Right lobe of liver (tissue), 6 donors: ENCODE measurements around the gene EIPR1. TPM values are rescaled to one million over a fixed set of nuclear protein-coding genes. Genes with fewer than 3 reads are reported as not detected.
"Not testable (repeated sequence)": the region's sequence is repeated elsewhere in the genome, so short reads cannot be mapped to it uniquely, and the experiment has no call there.

Source experiments
- ATAC-seq, 4 donors: fragments of 200-7000 bp; cut with Tn5 transposase; one replicate each; pipeline ENCODE4 v1.9.1; 2020; ENCODE audit warnings: mild to moderate bottlenecking in 4 of 4, moderate library complexity in 4 of 4
- DNase-seq, 3 donors: peaks; one replicate each; pipeline ENCODE4 v3.0.0-alpha.2; 2020
- H3K27ac ChIP-seq, 3 donors: fragments of 200-600 bp; one replicate each; pipeline ENCODE4 v1.8.0; 2022
- H3K27me3 ChIP-seq, 2 donors: fragments of 200-600 bp; one replicate each; pipeline ENCODE4 v1.8.0; 2022
- H3K36me3 ChIP-seq, 4 donors: fragments of 200-600 bp; sonication (generic) in 1 of 4; one replicate each; pipeline versions ENCODE4 v1.5.1 to v1.8.0; 2017 to 2022; ENCODE audit warnings: control low read depth in 1 of 4
- H3K4me1 ChIP-seq, 4 donors: fragments of 200-600 bp; sonication (generic) in 1 of 4; one replicate each; pipeline versions ENCODE4 v1.5.1 to v1.8.0; 2017 to 2022; ENCODE audit warnings: control low read depth in 1 of 4
- H3K4me3 ChIP-seq, 3 donors: fragments of 200-600 bp; one replicate each; pipeline ENCODE4 v1.8.0; 2022
- H3K9me3 ChIP-seq, 4 donors: fragments of 200-600 bp; sonication (generic) in 1 of 4; one replicate each; pipeline versions ENCODE4 v1.5.1 to v1.8.0; 2017 to 2022; ENCODE audit warnings: control low read depth in 1 of 4
- CTCF ChIP-seq, 4 donors: fragments of 200-600 bp in 3 of 4; fragments of 450-650 bp in 1 of 4; IDR thresholded peaks; one replicate each; pipeline versions ENCODE4 v1.5.1 to v1.8.0; 2016 to 2022; ENCODE audit warnings: antibody characterized with exemption in 4 of 4, mild to moderate bottlenecking in 2 of 4
- POLR2A ChIP-seq: fragments of 450-650 bp; IDR thresholded peaks from one replicate; pipeline ENCODE4 v1.6.1; 2017; ENCODE audit warnings: antibody characterized with exemption, mild to moderate bottlenecking
- WGBS: methylation state at CpG from one replicate; pipeline ENCODE4 v1.1.6; 2018; ENCODE audit warnings: low coverage, low lambda C conversion rate; ENCODE audit not compliant: insufficient coverage; ENCODE audit errors: missing lambda C conversion rate; 5-methylcytosine and 5-hydroxymethylcytosine counted together
- intact Hi-C, 2 donors: fragments of 100-400 bp; cut with DNase I; formaldehyde crosslinking; loops; one replicate each; pipeline versions ENCODE4 v1.11.2 to v1.14.1; 2022
- total RNA-seq, 6 experiments: library from RNA; depleted of rRNA in 2 of 6; stranded (reverse); fragments of >200 nt in 2 of 6; fragmentation: NEBNext Ultra II Directional in 3 of 6; extraction: Animal tissue kit (Norgen Biotek cat#: 25700) in 3 of 6; gene quantifications; one replicate each; pipeline versions ENCODE4 v1.1.0 to v1.2.4, GENCODE V29; 2016 to 2023
- donor health status: DM: no; HTN: yes; CAD: no.
- donor health status: DM: no; HTN: no; CAD: no.
- donor health status: DM: no; HTN: no; CAD: no.
- donor health status: DM: no; HTN: yes; CAD: no.
- donor health status: DM: no; HTN: yes; CAD: no.

The EIPR1 gene
- total RNA-seq, 6 experiments from 2014 or later, result 6.8 to 40.6 (median 11.6) TPM

DNA sequence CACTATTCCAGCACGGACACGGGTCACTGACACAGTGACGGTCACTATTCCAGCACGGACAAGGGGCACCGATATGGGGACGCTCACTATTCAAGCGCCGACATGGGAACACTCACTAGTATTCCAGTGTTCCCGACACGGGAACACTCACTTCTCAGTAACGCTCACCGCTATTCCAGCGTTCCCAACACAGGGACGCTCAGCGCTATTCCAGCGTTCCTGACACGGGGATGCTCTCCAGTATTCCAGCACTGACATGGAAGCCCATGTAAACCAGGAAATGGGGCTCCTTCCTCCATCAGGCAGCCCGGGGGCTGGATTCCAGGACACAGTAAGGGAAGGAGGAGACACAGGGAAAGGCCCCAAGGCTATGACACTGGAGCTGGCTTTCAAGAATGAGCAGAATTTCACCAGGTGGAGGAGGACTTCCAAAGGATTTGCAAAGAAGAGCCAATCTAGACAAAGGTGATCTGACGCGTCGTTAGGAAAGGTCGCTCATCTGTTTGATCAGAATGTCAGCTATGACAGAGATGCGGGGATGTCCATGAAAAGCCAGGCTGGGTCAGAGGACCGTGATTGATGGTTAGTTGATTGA lies 196.1 kb downstream of the EIPR1 start:
- H3K27ac ChIP-seq, result no peak overlapping the region
- no peaks in the 10 kb centered on the region for H3K27me3 ChIP-seq
- TF ChIP-seq POLR2A, result no peak
- TF ChIP-seq CTCF (IDR thresholded peaks at IDR 0.05), result no peak
- ATAC-seq, result no peak
- intact Hi-C loops, result no loop called here
- H3K4me1 ChIP-seq, result no peaks in the 10 kb centered on the region
- H3K36me3 ChIP-seq, result no peaks in the 10 kb centered on the region
- no peak overlapping the region for H3K4me3 ChIP-seq
- no peak for DNase-seq
- no peaks in the 10 kb centered on the region for H3K9me3 ChIP-seq
- 92% methylated on average over 16 of the region's 24 CpGs for WGBS

GRCh38 chr2:3180909-3181221 lies 196.8 kb downstream of the EIPR1 start:
- intact Hi-C loops, H3K27ac ChIP-seq, H3K9me3 ChIP-seq, H3K27me3 ChIP-seq, H3K4me1 ChIP-seq, H3K36me3 ChIP-seq, H3K4me3 ChIP-seq: not testable (repeated sequence)
- peak in 1 of 3 donors; percentile 38 for DNase-seq
- 71% methylated on average over 30 of the region's 30 CpGs for WGBS
- ATAC-seq, result peak; percentile 11 to 21 (median 16)

DNA sequence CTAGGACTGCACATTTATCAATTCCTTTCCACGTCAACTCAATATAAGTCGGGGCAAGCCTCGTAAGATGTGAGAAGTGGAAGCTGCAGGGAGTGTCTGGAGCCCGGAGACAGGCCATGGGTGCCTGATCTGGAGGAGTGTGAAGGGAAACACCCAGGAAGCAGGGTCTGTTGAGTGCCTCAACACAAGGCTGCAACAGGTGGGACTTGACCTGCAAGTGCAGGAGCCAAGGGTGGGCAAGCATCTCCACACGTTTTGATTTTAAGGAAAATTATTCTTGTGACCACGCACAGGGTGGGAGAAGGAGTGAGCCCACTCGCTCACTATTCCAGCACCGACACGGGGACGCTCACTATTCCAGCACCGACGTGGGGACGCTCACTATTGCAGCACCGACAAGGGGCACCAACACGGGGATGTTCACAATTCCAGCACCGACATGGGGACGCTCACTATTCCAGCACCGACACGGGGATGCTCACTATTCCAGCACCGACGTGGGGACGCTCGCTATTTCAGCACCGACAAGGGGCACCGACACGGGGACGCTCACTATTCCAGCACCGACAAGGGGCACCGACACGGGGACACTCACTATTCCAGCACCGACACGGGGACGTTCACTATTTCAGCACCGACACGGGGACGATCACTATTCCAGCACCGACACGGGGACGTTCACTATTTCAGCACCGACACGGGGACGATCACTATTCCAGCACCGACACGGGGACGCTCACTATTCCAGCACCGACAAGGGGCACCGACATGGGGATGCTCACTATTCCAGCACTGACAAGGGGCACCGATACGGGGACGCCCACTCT lies 197.3 kb downstream of the EIPR1 start:
- intact Hi-C loops, result no loop called here
- ATAC-seq, result peak in 2 of 4 donors; percentile 42 to 44

GRCh38 chr2:3179626-3180025 lies 198.0 kb downstream of the EIPR1 start:
- TF ChIP-seq POLR2A (no peak), CTCF (IDR thresholded peaks at IDR 0.05) (no peak)
- no peak for ATAC-seq
- H3K27me3 ChIP-seq, result no peaks in the 10 kb centered on the region
- no peaks in the 10 kb centered on the region for H3K4me1 ChIP-seq
- intact Hi-C loops, result no loop called here
- no peaks in the 10 kb centered on the region for H3K9me3 ChIP-seq
- WGBS, result 95% methylated on average over 6 of the region's 11 CpGs
- H3K27ac ChIP-seq, result no peak overlapping the region
- DNase-seq, result no peak
- no peaks in the 10 kb centered on the region for H3K36me3 ChIP-seq
- no peak overlapping the region for H3K4me3 ChIP-seq

More for the DNA sequence above, 197.3 kb downstream of the EIPR1 start:
- Histone ChIP-seq H3K4me3 (no peak overlapping the region), H3K4me1 (no peaks in the 10 kb centered on the region), H3K9me3 (no peaks in the 10 kb centered on the region), H3K36me3 (no peaks in the 10 kb centered on the region), H3K27me3 (no peaks in the 10 kb centered on the region), H3K27ac (no peak overlapping the region)
- TF ChIP-seq CTCF (IDR thresholded peaks at IDR 0.05) (no peak), POLR2A (no peak)
- 67% methylated on average over 43 of the region's 50 CpGs for WGBS
- DNase-seq, result no peak

- ATAC-seq (no peak), DNase-seq (no peak)
- H3K36me3 ChIP-seq, result no peaks in the 10 kb centered on the region
- H3K27ac ChIP-seq, result no peak overlapping the region
- 90% methylated on average over 6 of the region's 17 CpGs for WGBS
- intact Hi-C loops, result no loop called here
- H3K4me3 ChIP-seq, result no peak overlapping the region
- H3K4me1 ChIP-seq, result no peaks in the 10 kb centered on the region
- no peaks in the 10 kb centered on the region for H3K9me3 ChIP-seq
- H3K27me3 ChIP-seq, result no peaks in the 10 kb centered on the region
- TF ChIP-seq CTCF (IDR thresholded peaks at IDR 0.05) (no peak), POLR2A (no peak)
Measured at GRCh38 chr2:3179208-3179607, 198.4 kb downstream of the EIPR1 start.
